ENCODE results near the gene ZNF831.

Gene ZNF831

DNA sequence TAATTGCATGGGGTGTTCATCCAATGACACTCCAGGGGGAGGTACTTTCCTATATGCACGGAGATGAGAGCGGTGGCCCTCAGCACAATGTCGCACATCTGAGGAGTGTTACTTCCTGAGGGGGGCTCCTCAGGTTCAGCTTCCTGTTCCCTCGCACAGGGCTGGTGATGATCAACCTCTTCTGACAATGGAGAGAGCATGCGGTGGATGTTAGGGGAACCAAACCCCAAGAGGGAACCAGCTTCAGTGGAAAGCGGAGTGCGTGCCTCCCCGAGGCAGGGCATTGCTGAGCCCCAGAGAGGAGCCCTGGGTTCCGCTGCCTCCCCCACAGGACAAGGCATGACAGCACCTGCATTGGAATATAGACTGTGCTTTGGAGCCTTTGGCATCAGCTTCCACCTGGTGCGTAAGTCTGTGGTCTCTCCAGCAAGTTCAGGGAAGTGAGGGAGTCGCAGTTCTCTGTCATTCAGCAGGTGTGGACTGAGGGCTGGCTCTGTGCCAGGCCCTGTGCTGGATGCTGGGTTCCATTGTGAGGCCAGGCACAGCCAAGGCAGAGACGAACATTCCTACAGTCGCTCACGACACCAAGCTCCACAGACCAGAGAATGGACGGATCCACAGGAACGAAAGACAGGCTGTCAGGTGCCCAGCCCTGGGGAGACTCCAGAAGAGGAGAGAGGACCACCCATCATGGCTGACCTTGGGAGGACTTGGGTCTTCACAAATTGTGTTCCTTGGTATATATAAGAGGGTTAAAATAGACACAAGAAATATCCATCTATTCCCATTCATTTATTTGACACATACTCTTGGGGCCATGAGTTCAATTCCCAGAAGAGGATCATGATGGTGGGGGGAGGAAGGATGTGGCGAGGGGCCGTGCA lies 3.9 kb upstream of the ZNF831 start:
- Histone ChIP-seq H3K4me3 (ENCODE audit: low read length) (no peak overlapping the region), H3K9ac (ENCODE audit: low read length) (no peak overlapping the region), H3K27me3 (replicated peaks; ENCODE audit: control insufficient read depth, insufficient read depth, low read length) (peaks cover 31% of the 10 kb centered on the region), H3K36me3 (ENCODE audit: control insufficient read depth, insufficient read depth, low read length, severe bottlenecking) (no peaks in the 10 kb centered on the region), H3K4me1 (ENCODE audit: control insufficient read depth, insufficient read depth, low read length) (peaks cover 7% of the 10 kb centered on the region), H3K9me3 (ENCODE audit: control insufficient read depth, low read length) (no peaks in the 10 kb centered on the region)
- no peak for DNase-seq (ENCODE audit: low read depth)

DNA sequence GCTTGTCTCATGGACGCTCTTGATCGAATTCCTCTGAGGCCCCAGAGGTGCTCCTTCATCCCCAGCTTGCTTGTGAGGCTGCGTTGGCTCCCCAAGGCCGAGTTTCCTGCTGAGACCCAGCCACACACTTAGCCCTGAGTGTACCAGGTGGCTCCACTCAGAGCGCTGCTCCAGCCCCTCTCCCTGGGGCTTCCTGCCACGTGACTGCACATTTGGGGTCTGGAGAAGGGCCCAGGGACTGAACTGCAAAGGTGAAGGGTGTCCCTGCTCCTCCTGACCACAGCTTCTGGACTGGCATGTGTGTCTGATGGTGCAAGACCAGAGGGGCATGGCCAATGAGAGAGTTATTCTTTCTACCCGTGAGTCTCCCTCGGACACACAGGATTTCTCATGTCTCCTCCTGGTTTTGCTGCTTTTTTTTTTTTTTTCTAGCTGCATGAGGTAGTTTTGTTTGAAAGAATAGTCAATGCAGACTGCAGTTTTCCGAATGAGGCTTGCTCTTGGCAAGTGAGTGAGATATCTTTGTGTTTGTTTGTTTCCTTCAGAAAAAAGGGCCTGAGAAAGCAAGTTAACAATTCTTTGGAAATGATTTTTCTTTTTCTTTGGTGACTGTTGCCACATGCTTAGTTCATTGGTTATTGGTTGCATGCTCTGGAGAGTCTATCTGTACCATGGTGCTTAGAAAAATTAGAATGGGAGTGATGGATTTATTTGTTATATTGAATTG lies 3.1 kb upstream of the ZNF831 start:
- H3K9ac ChIP-seq (ENCODE audit: low read length), result no peak overlapping the region
- H3K4me1 ChIP-seq (ENCODE audit: control insufficient read depth, insufficient read depth, low read length), result peaks cover 7% of the 10 kb centered on the region
- H3K9me3 ChIP-seq (ENCODE audit: control insufficient read depth, low read length), result no peaks in the 10 kb centered on the region
- H3K27me3 ChIP-seq (replicated peaks; ENCODE audit: control insufficient read depth, insufficient read depth, low read length), result peaks cover 31% of the 10 kb centered on the region
- no peak for DNase-seq (ENCODE audit: low read depth)
- H3K36me3 ChIP-seq (ENCODE audit: control insufficient read depth, insufficient read depth, low read length, severe bottlenecking), result no peaks in the 10 kb centered on the region
- H3K4me3 ChIP-seq (ENCODE audit: low read length), result no peak overlapping the region

DNA sequence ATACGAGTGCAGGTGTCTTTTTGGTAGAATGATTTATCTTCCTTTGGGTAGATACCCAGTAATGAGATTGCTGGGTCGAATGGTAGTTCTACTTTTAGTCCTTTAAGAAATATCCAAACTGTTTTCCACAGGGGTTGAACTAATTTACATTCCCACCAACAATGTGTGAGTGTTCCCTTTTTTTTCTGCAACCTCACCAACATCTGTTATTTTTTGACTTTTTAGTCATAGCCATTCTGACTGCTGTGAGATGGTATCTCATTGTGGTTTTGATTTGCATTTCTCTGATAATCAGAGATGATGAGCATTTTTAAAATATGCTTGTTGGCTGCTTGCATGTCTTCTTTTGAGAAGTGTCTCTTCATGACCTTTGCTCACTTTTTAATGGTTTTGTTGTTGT lies 1.9 kb upstream of the ZNF831 start:
- H3K4me1 ChIP-seq (ENCODE audit: control insufficient read depth, insufficient read depth, low read length), result peaks cover 7% of the 10 kb centered on the region
- no peak overlapping the region for H3K9ac ChIP-seq (ENCODE audit: low read length)
- H3K27me3 ChIP-seq (replicated peaks; ENCODE audit: control insufficient read depth, insufficient read depth, low read length), result peaks cover 29% of the 10 kb centered on the region
- no peak overlapping the region for H3K4me3 ChIP-seq (ENCODE audit: low read length)
- DNase-seq (ENCODE audit: low read depth), result no peak
- no peaks in the 10 kb centered on the region for H3K36me3 ChIP-seq (ENCODE audit: control insufficient read depth, insufficient read depth, low read length, severe bottlenecking)
- H3K9me3 ChIP-seq (ENCODE audit: control insufficient read depth, low read length), result no peaks in the 10 kb centered on the region

DNA sequence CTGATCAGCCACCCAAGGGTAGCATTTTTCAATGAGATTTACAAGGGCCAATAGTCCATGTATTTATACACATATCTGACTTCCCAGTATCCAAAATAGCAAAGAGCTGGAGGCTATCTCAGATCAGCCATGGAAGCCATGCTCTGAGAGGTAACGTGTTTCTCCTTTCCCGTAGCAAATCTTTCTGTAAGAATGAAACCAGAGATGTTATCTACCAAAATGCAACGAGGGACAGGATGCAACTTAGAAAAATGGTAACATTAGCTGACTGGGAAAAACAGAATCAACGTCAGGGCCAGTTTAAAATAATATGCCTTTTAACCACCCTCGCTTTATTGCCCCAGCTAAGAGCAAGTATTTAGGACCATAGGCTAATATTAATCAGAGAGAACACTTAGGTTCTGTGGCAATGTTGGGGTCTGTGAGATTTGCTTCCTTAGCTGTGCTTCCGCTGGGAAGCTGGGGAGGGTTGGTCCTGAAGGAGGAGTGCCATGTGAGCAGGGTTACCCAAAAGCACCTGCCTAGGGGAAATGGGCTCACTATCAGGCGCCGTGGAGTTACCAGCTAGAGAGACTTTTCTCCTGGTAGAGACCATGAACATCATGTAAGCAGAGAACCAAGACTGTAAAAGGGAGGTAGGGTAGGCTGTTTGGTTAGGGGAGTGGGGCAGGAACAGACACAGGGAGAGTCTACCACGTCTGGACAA lies 1.2 kb downstream of the ZNF831 start:
- H3K27me3 ChIP-seq (replicated peaks; ENCODE audit: control insufficient read depth, insufficient read depth, low read length), result peaks cover 12% of the 10 kb centered on the region
- H3K36me3 ChIP-seq (ENCODE audit: control insufficient read depth, insufficient read depth, low read length, severe bottlenecking), result no peaks in the 10 kb centered on the region
- no peak overlapping the region for H3K9ac ChIP-seq (ENCODE audit: low read length)
- peaks cover 4% of the 10 kb centered on the region for H3K9me3 ChIP-seq (ENCODE audit: control insufficient read depth, low read length)
- no peak for DNase-seq (ENCODE audit: low read depth)
- H3K4me3 ChIP-seq (ENCODE audit: low read length), result no peak overlapping the region
- peaks cover 7% of the 10 kb centered on the region for H3K4me1 ChIP-seq (ENCODE audit: control insufficient read depth, insufficient read depth, low read length)

DNA sequence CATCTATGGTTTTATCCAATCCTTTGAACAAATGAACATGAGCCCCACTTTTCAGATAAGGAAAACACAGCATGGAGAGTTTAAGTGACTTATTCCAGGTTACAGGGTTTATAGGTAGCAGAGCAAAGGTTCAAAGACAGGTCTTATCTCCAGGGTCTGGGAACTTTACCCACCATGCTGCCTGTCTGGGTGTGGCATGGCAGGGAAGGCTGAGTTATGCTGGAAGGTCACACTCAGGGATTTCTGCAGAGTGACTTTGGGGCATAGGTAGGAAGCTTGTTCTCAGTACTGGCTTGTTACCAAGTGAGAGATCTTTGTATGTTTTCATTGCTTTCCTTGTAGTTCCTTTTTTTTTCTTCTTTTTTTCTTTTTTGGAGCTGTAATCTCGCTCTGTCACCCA lies 1.8 kb downstream of the ZNF831 start:
- Histone ChIP-seq H3K4me3 (ENCODE audit: low read length) (no peak overlapping the region), H3K9me3 (ENCODE audit: control insufficient read depth, low read length) (peaks cover 4% of the 10 kb centered on the region), H3K27me3 (replicated peaks; ENCODE audit: control insufficient read depth, insufficient read depth, low read length) (peaks cover 12% of the 10 kb centered on the region), H3K36me3 (ENCODE audit: control insufficient read depth, insufficient read depth, low read length, severe bottlenecking) (no peaks in the 10 kb centered on the region), H3K9ac (ENCODE audit: low read length) (no peak overlapping the region), H3K4me1 (ENCODE audit: control insufficient read depth, insufficient read depth, low read length) (peaks cover 6% of the 10 kb centered on the region)
- no peak for DNase-seq (ENCODE audit: low read depth)

DNA sequence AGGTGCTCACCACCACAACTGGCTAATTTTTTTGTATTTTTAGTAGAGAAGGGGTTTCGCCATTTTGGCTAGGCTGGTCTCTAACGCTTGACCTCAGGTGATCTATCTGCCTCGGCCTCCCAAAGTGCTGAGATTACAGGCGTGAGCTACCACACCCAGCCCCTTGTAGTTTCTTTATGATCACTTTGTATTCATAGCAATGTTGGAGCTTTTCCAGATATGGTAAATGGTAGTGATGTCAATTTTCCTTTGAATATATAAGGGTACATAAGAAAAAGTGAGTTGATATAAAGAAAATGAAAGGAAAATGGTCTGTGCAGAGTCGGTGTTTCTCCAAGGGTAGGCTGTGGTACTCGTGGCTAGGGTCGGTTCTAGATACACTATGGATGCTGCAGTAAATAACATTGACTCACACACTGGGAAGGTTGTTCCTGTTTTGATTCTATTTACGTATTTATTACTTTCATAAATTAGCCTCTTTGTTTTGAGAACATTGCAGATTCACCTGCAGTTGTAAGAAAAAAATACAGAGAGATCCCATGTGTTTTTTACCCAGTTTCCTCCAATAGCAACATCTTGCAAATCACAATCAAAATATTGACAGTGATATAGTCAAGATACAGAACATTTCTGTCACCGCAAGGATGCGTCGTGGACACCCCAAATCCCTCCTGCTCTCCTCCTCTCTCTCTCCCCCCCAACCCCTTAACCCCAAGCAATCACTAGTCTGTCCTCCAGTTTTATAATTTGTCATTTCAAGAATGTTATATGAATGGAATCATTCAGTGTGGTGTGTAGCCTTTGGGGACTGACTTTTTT lies 2.5 kb downstream of the ZNF831 start:
- Histone ChIP-seq H3K4me3 (ENCODE audit: low read length) (no peak overlapping the region), H3K9ac (ENCODE audit: low read length) (no peak overlapping the region), H3K4me1 (ENCODE audit: control insufficient read depth, insufficient read depth, low read length) (no peaks in the 10 kb centered on the region), H3K27me3 (replicated peaks; ENCODE audit: control insufficient read depth, insufficient read depth, low read length) (peaks cover 15% of the 10 kb centered on the region), H3K9me3 (ENCODE audit: control insufficient read depth, low read length) (peaks cover 4% of the 10 kb centered on the region), H3K36me3 (ENCODE audit: control insufficient read depth, insufficient read depth, low read length, severe bottlenecking) (no peaks in the 10 kb centered on the region)
- no peak for DNase-seq (ENCODE audit: low read depth)

DNA sequence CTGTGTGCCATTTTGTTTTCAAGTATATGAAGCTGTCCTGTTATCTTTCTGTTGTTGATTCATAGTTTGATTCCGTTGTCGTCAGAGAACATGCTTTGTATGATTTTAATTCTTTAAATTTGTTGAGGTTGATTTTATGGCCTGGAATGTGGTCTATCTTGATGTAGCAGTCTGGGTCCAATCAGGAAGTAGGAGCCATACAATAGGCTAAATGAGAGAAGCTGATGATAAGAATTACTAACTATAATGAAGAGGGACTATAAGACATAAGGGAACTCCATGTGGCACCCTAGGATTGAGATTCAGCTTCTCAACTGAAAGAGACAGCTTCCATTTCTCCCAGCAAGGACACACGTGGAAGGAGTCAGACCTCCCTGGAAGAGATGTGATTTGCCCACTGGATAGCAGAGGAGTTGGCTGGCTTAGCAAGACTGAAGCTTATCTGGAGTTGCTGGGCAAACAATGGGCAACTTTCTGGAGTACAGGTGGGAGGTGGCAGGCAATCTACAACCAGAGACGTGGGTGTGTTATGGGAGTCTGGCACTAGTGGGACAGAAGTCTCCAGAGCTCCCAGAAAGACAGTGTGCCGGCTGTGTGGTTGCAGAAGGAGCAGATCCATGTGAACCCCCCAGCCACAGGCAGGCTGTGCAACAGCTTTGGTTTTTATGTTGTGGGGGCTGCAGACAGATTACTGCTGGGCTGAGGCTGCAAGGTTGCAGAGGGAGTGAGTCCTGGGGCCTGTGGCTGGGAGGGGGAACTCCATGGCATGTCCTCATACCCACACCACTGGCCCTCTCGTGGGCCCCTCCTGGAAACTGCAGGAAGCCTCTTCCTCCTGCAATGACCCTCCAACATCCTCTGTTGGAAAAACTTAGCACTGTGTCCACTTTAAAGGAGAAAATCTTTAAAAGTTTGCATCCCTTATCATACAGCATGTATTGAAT lies 7.1 kb downstream of the ZNF831 start:
- H3K9ac ChIP-seq (ENCODE audit: low read length), result no peak overlapping the region
- peaks cover 4% of the 10 kb centered on the region for H3K9me3 ChIP-seq (ENCODE audit: control insufficient read depth, low read length)
- peaks cover 26% of the 10 kb centered on the region for H3K27me3 ChIP-seq (replicated peaks; ENCODE audit: control insufficient read depth, insufficient read depth, low read length)
- no peak overlapping the region for H3K4me3 ChIP-seq (ENCODE audit: low read length)
- H3K4me1 ChIP-seq (ENCODE audit: control insufficient read depth, insufficient read depth, low read length), result no peaks in the 10 kb centered on the region
- no peak for DNase-seq (ENCODE audit: low read depth)
- H3K36me3 ChIP-seq (ENCODE audit: control insufficient read depth, insufficient read depth, low read length, severe bottlenecking), result no peaks in the 10 kb centered on the region

DNA sequence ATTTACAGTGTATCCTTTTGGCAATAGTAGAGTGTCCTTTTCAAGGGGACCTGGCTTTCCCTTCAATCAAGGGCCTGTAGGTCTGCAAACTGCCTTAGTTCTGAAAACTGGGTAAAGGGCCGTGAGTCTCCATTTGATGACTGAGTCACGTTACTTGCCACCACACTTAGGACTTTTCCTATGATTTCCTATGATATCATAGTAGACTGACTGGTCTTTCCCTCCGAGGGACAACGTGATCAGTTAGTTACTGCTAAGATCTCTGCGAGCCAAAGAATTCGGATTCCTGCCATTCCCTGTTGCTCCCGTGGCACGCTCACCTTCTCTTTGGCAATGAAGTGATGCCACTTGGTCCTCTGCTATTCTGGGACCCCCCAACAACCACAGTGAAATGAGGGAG lies 8.4 kb downstream of the ZNF831 start:
- Histone ChIP-seq H3K27me3 (replicated peaks; ENCODE audit: control insufficient read depth, insufficient read depth, low read length) (peaks cover 25% of the 10 kb centered on the region), H3K4me1 (ENCODE audit: control insufficient read depth, insufficient read depth, low read length) (no peaks in the 10 kb centered on the region), H3K4me3 (ENCODE audit: low read length) (no peak overlapping the region), H3K36me3 (ENCODE audit: control insufficient read depth, insufficient read depth, low read length, severe bottlenecking) (no peaks in the 10 kb centered on the region), H3K9ac (ENCODE audit: low read length) (no peak overlapping the region), H3K9me3 (ENCODE audit: control insufficient read depth, low read length) (peaks cover 4% of the 10 kb centered on the region)
- no peak for DNase-seq (ENCODE audit: low read depth)

DNA sequence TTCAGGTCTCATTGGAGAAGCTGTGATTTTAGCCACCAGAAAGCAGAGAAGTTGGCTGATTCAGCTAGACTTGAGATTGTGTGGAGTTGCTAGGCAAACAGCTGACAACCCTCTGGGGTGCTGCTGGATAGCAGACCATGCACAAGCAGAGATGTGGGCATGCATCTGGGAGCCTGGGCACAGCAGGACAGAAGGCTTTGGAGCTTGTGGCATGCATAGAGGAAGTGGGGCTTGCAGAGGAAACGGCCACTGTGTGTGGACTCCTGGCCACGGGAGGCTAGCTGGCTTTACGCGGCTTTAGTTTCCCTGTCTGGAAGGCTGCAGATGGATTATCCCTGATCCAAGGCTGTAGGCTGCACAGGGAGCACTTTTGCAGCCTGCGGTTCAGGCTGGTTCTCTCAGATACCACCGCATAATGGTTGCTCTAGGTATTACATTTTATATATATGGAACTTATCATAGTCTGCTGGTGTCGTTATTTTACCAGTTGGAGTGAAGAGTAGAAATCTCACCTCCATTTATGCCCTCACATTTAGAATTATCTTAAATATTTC lies 10.4 kb downstream of the ZNF831 start:
- H3K9me3 ChIP-seq (ENCODE audit: control insufficient read depth, low read length), result peaks cover 2% of the 10 kb centered on the region
- H3K9ac ChIP-seq (ENCODE audit: low read length), result no peak overlapping the region
- peaks cover 30% of the 10 kb centered on the region for H3K27me3 ChIP-seq (replicated peaks; ENCODE audit: control insufficient read depth, insufficient read depth, low read length)
- no peak overlapping the region for H3K4me3 ChIP-seq (ENCODE audit: low read length)
- no peaks in the 10 kb centered on the region for H3K36me3 ChIP-seq (ENCODE audit: control insufficient read depth, insufficient read depth, low read length, severe bottlenecking)
- no peak for DNase-seq (ENCODE audit: low read depth)
- H3K4me1 ChIP-seq (ENCODE audit: control insufficient read depth, insufficient read depth, low read length), result no peaks in the 10 kb centered on the region

DNA sequence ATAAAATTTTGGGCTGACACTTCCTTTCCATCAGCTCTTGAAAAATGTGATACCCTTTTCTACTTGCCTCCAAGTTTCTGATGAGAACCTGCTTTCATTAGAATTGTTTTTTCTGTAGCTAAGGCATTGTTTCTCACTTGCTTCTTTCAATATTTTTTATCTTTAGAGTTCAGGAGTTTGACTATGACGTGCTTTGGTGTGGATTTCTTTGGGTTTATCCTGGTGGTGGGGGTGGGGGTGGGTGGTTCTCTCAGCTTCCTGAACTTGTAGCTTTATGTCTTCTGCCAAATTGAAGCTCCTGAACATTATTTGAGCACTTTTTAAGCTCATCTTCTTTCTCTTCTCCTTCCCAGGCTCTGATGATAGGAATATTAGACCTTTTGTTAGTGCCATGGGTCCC lies 11.4 kb downstream of the ZNF831 start:
- DNase-seq (ENCODE audit: low read depth), result no peak
- no peaks in the 10 kb centered on the region for H3K4me1 ChIP-seq (ENCODE audit: control insufficient read depth, insufficient read depth, low read length)
- H3K9ac ChIP-seq (ENCODE audit: low read length), result no peak overlapping the region
- H3K36me3 ChIP-seq (ENCODE audit: control insufficient read depth, insufficient read depth, low read length, severe bottlenecking), result no peaks in the 10 kb centered on the region
- H3K27me3 ChIP-seq (replicated peaks; ENCODE audit: control insufficient read depth, insufficient read depth, low read length), result peaks cover 38% of the 10 kb centered on the region
- no peak overlapping the region for H3K4me3 ChIP-seq (ENCODE audit: low read length)
- no peaks in the 10 kb centered on the region for H3K9me3 ChIP-seq (ENCODE audit: control insufficient read depth, low read length)
